Left forelimb (tissue), 1 donor: Measurements from ENCODE around the gene ST6GALNAC1.

Experiments used
- DNase-seq: peaks from one replicate; pipeline ENCODE4 v3.0.0-alpha.2; 2018; ENCODE audit warnings: low spot score

Gene ST6GALNAC1

GRCh38 chr17:76675648-76676047 is 32.1 kb upstream of the ST6GALNAC1 start:
- DNase-seq: no peak

DNA sequence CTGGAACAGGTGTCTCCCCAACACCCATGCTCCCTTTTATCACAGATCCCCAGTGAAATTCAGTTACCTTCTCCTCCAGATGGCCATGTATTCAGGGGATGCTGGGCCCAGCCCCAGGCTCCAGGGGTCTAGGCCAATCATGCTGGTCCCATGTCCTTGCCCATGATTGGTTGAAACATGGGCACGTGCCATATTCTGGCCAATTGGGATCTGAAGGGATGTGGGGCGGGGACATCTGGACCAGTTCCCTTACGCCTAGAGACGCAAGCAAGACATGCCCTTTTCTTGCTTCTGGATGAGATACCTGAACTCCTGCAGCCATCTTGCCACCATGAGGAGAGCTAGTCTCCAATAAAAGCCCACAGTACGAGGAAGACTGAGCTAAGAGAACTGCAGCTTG is 31.0 kb upstream of the ST6GALNAC1 start:
- no peak for DNase-seq

DNA sequence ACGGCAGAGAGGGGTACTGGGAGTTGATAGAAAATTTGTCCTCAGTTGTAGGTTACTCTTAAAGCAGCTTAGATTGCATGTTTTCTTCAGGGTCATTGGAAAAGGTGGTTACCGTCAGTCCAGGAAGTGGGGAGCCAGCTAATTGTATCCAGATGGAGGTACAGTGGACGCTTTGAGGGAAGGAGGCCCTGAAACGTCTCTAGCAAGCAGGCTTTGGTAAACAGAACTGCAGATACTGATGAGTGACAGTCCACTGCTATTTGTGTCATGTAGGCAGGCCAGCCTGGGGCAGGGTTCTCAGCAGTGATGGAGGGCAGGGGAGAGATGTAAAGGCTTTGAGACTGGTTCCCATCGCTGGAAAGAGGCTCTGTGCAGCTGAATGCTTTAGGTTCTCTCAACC is 30.2 kb upstream of the ST6GALNAC1 start:
- DNase-seq: no peak

DNA sequence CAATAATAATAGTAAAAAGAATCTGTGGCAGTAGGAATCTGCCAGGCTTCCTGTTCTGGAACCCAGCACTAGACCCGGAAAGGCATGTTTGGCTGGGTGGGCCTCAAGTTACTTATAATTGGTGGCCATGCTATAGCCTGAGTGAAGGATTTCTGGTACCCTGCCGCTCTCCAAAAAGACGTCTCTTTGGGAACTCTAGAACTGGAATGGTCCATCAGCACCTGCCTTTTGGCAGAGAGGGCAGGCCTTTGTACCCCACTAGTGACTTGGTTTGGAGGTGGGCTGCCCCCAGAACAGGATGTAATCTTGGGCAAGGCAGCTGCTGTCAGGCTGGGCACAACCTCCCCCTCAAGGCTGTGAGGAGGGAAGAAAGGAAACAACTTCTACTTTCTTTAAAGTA is 29.3 kb upstream of the ST6GALNAC1 start:
- no peak for DNase-seq

DNA sequence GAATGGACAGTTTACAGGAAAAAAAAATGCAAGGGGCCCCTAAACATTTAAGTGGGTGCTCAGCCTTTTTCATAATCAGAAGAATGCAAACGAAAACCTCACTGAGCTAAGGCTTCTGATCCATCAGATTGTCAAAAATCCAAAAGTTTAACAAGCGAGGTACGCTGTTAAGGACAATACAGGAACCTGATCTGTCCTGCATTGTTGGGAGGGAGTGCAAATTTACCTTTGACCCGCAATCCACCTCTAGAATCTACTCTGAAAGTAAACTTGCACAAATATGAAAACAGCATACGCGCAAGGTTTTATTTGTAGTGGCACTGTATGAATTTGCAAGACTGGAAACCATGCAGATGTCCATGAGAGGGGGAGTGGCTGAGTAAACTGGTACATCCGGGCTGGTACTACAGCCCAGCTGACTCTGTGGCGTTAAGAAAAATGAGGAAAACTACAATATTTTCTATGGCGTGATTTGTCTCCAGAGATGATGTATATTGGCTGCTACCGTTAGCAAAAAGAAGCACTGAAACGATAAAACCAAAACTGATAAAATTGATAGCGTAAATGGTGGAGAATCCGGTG is 28.8 kb upstream of the ST6GALNAC1 start:
- DNase-seq: no peak

DNA sequence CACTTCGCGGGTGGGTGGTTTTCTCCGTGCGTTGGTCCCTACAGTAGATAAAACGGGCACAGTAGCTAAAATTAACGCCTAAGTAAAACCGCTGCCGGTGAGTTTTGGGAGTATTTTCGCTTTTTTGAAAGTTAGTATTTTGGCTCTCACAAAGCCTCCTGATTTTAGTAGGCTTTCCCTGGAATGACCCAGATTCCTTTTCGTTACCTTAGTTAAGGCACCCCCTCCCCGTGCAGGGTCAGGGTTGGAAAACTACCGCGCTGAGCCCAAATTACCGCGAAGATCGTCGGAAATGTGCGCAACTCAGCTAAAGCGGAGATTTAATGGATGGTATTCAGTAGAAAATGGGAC is 28.3 kb upstream of the ST6GALNAC1 start:
- no peak for DNase-seq

- DNase-seq: peak; percentile 99
Measured at GRCh38 chr17:76671123-76671911, 27.8 kb upstream of the ST6GALNAC1 start.

GRCh38 chr17:76670718-76671122 is 27.2 kb upstream of the ST6GALNAC1 start:
- DNase-seq: no peak

DNA sequence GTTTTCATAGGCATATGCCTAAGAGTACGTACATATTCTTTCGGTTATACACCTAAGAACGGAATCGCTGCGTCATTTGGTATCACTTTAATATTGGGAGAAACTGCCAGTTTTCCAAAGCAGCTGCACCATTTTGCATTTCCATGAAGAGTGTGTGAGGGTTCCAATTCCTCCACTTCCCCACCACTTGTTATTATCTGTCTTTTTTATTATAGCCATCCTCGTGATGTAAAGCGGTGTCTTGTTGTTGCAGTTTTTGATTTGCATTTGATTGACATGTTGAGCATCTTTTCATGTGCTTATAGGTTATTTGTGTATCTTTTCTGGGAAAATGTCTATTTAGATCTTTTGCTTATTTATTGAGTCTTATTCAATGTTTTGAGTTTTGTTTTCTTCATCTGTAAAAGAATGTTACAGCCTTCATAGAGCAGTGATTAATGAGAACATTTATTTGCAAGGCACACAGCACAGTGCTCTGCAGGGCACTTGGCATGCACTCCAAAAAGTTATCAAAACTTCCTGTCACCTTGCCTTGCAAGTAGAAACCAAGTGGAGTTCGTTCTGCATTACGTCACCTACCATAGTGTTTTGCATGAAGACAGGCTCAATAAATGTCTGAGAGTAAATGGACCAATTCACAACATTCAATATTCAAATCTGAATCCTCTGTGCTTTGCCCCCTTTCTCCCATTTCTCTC is 26.6 kb upstream of the ST6GALNAC1 start:
- no peak for DNase-seq

DNA sequence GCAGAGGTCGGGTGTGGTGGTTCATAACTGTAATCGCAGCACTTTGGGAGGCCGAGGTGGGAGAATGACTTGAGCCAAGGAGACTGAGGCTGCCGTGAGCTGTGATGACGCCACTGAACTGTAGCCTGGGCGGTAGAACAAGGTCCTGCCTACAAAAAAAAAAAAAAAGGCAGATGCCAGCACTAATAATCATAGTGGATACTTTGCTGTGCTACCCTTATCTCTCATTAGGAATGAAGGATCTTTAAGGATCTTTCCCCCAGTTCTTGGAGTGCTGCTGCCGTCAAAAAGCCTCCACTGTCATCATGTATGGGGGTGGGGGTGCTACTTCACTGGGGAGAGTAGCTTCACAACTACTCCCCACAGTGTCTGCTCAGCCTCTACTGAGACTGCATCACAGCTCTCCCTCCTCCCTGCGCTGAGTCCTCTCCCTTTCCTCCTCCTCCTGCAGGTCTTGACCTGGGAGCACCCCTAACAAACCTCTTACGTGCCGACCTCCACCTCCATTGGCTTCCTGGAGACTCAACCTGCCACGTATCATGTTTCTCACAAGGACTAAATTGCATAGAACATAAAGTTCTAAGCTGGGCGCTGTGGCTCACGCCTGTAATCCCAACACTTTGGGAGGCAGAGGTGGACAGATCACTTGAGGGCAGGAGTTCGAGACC is 24.4 kb upstream of the ST6GALNAC1 start:
- DNase-seq: no peak

DNA sequence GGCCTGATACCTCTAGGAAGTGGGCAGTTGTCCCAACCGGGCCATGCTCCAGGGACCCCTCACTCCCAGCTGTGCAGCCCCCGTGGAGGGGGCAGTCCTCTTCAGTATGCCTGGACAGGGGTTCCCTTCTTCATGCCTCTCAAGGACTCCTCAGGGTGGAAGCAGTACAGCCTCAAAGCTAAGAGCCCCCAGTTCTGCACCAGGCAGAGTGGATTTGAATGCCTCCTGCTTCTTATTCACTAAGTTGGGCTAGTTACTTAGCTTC is 23.9 kb upstream of the ST6GALNAC1 start:
- DNase-seq: no peak

- no peak for DNase-seq
Measured at GRCh38 chr17:76660656-76661042, 17.1 kb upstream of the ST6GALNAC1 start.

GRCh38 chr17:76659928-76660655 is 16.5 kb upstream of the ST6GALNAC1 start:
- DNase-seq: no peak

GRCh38 chr17:76658242-76658662 is 14.7 kb upstream of the ST6GALNAC1 start:
- no peak for DNase-seq

GRCh38 chr17:76657505-76658241 is 14.1 kb upstream of the ST6GALNAC1 start:
- DNase-seq: no peak

DNA sequence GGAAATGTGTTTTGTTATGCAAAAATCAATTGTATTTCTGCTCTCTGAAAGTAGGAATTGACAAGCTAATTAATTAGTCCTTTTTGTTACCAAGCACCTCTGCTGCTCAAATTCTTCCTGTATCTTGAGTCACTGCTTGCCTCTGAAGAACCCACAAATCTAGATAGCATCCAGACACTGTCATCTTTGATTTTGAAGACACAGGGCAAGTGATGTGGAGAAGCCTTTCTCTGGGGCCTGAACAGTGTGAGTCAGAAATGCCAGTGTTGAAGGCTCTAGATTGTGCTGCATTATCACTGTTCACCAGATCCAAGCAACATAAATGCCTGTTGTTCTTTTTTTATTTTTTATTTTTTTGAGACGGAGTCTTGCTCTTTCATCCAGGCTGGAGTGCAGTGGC is 10.9 kb upstream of the ST6GALNAC1 start:
- no peak for DNase-seq

GRCh38 chr17:76650504-76650903 is 6.9 kb upstream of the ST6GALNAC1 start:
- no peak for DNase-seq

DNA sequence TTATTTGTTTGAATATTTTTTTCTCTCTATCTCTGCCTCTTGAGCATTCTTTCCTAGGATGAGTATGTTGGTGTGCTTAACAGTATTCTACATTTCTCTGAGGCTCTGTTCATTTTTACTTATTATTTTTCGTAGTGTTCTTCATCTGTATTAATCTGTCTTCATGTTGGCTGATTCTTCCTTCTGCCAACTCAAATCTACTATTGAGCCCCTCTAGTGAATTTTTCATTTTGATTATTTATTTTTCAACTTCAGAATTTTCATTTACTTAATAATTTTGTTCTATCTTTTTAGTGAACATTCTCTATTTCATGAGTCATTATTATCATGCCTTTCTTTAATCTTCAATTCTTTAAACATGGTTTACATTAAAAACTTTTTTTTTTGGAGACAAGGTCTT is 3.2 kb upstream of the ST6GALNAC1 start:
- no peak for DNase-seq

DNA sequence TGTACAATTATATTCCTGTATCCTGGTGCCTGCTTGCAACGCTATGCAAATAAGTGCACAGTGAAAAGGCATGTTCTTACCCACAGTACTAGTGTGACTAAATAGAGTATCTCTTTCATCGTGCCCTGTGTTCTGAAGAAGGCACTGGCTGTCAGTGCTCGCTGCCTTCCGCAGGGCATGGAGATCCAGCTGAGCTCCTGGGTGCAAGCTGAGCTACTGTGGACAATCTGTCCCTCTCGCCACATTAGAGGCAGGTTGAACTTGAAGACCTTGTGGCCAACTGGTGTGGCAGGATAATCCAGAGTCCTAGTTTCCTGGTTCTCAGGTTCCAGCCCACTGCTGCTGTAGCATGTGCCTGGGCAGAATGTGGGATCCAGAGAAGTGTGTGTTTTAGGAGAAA is 1.9 kb upstream of the ST6GALNAC1 start:
- no peak for DNase-seq

GRCh38 chr17:76644995-76645394 is 1.4 kb upstream of the ST6GALNAC1 start:
- DNase-seq: no peak

DNA sequence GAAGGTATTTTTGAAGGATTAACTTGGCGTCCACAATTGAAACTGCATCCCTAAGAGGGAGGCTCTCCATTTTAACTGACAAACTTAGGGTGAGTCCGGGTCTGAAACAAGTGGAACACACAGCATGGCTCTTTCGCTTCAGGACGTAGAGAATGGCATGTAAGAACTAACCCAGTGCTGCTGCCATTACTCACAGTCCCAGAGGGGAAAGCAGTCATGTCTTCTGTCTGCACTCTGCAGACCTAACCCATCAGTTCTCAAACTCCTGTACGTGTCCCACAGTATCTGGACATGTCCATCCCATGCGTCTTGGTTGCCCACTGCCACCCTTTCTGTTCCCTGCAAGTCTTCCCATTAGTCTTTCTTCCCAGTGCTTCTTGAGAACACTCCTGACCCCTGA is 563 bp downstream of the ST6GALNAC1 start:
- no peak for DNase-seq
